ENCODE data around the gene PLVAP.

GRCh38 chr19:17309965-17310461, 67.1 kb downstream of the PLVAP start:
- TF ChIP-seq CTCF (IDR thresholded peaks at IDR 0.05) (no peak), POLR2A (IDR thresholded peaks at IDR 0.05) (no peak)
